Stimulated activated naive CD8-positive, alpha-beta T cell treated with anti-CD3 and anti-CD28 coated beads, Interleukin-15, Interleukin-2, amounts not matched to agents 100 U/mL and 50 U/mL, for 24 hours (primary cell): Measurements from ENCODE around the gene NXF1.
"Not testable (repeated sequence)": the region's sequence is repeated elsewhere in the genome, so short reads cannot be mapped to it uniquely, and the experiment has no call there.

ENCODE experiments used
- ATAC-seq: fragments of 150-1000 bp; cut with Tn5 transposase; one replicate; pipeline ENCODE4 v1.10.0; 2021
- DNase-seq: peaks from one replicate; pipeline ENCODE4 v3.0.0; 2021

Gene NXF1

GRCh38 chr11:62832336-62833234, 27.3 kb upstream of the NXF1 start, which contains the start of gene TEX54:
Gene TEX54, minus strand, starts transcription at chr11:62832841.
- ATAC-seq (peak; percentile 0), DNase-seq (no peak)

GRCh38 chr11:62831520-62832335, 26.5 kb upstream of the NXF1 start, which contains the start of gene STX5:
Gene STX5, minus strand, starts transcription at chr11:62832051. Its CDS starts 808 bp downstream, at chr11:62831243.
- peak; percentile 92 for ATAC-seq
- peak; percentile 100 for DNase-seq

GRCh38 chr11:62830904-62831519, 25.8 kb upstream of the NXF1 start:
- ATAC-seq = no peak

GRCh38 chr11:62828130-62828529, 22.9 kb upstream of the NXF1 start:
- DNase-seq, ATAC-seq: not testable (repeated sequence)

More at GRCh38 chr11:62830904-62831519, 25.8 kb upstream of the NXF1 start:
- DNase-seq = no peak

GRCh38 chr11:62823677-62824076, 18.4 kb upstream of the NXF1 start:
- ATAC-seq (no peak), DNase-seq (no peak)

GRCh38 chr11:62817129-62817528, 11.9 kb upstream of the NXF1 start:
- DNase-seq = no peak
- ATAC-seq = no peak

- ATAC-seq = no peak
- DNase-seq = no peak
These were observed 11.3 kb upstream of the NXF1 start for GRCh38 chr11:62816557-62816956.

- no peak for DNase-seq
- ATAC-seq = no peak
These were observed 6.4 kb upstream of the NXF1 start for GRCh38 chr11:62811659-62812058.

- no peak for ATAC-seq
- no peak for DNase-seq
These were observed 5.5 kb upstream of the NXF1 start for GRCh38 chr11:62810748-62811147.

- ATAC-seq (no peak), DNase-seq (no peak)
These were observed 1.4 kb upstream of the NXF1 start for GRCh38 chr11:62806611-62807121.

GRCh38 chr11:62805961-62806441, 761 bp upstream of the NXF1 start:
- peak; percentile 38 for ATAC-seq
- peak; percentile 33 for DNase-seq

- DNase-seq = no peak
- ATAC-seq = peak; percentile 30
These were observed 747 bp downstream of the NXF1 start for GRCh38 chr11:62804310-62805075.

GRCh38 chr11:62801071-62801470, 4.2 kb downstream of the NXF1 start:
- DNase-seq = no peak
- ATAC-seq = no peak

- ATAC-seq = peak; percentile 6
- no peak for DNase-seq
These were observed 5.8 kb downstream of the NXF1 start for GRCh38 chr11:62799486-62799885.

GRCh38 chr11:62796281-62796680, 9.0 kb downstream of the NXF1 start:
- no peak for DNase-seq
- ATAC-seq = no peak

- ATAC-seq = no peak
- no peak for DNase-seq
These were observed 11.0 kb downstream of the NXF1 start for GRCh38 chr11:62794201-62794775.

- ATAC-seq (no peak), DNase-seq (peak; percentile 27)
These were observed 13.1 kb downstream of the NXF1 start for GRCh38 chr11:62792202-62792575.

GRCh38 chr11:62791501-62792201, 13.6 kb downstream of the NXF1 start, which contains the start of gene TMEM223:
Gene TMEM223, minus strand, starts transcription at chr11:62792006. Its CDS starts 12 bp downstream, at chr11:62791994.
- ATAC-seq (peak; percentile 87), DNase-seq (peak; percentile 95)

GRCh38 chr11:62789576-62789975, 15.7 kb downstream of the NXF1 start:
- ATAC-seq (no peak), DNase-seq (no peak)

- DNase-seq = no peak
- no peak for ATAC-seq
These were observed 16.2 kb downstream of the NXF1 start for GRCh38 chr11:62788991-62789390.
